ENCODE measurements around the gene HOXC12. TPM values are rescaled to one million over a fixed set of nuclear protein-coding genes. Genes with fewer than 3 reads are reported as not detected.
A peak's percentile ranks its signal among the peaks of the same experiment; 100 is the strongest.

Gene HOXC12
- total RNA-seq, 2 donors from 2014 or later, result not detected

DNA sequence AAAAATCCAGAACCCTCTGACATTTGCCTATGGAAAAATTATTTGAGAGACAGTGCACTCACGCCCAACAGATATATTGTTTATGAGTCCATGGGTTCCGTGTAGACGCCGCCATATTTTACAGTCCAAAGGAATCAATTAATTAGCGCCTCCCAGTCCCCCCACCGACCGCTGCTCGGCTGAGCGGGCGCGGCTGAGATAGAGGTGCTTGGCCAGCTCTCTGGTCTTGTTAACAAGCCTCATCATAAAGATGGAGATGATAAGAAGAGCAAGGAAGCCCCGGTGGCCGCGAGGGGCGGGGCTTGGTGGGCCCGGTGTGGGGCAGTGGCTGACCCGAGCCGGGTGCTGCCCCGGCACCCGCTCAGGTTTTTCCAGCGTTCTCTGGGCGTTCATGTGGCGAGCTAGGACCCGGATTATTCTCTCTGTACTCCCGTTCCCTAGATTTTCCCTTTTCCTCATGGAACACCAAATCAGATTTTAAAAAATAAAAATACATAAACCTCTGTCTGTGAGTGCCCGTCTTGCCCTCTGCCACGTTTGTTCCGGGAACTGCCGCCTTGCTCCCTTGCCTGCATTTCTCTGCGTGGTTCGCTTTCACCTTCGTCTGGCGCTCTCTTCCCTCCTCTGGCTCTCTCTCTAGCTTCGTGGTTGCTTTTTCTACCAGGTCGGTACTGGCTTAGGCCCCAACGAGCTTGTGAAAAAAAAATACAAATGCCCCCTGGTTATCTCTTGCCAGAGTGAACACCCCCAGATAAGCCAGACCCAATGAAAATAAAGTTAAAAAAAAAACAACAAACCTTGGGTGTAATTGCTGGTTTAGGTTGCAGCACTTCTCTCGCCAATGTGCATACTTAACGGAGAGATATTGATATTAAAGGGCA, 9.0 kb downstream of the HOXC12 start:
- no peak overlapping the region for H3K27ac Mint-ChIP-seq
- DNase-seq (ENCODE audit: low spot score in 2 of 2) (no peak), ATAC-seq (no peak)
- H3K9me3 Mint-ChIP-seq, result no peaks in the 10 kb centered on the region
- H3K36me3 Mint-ChIP-seq, result peaks cover 6 to 10% of the 10 kb centered on the region in 2 donors

DNA sequence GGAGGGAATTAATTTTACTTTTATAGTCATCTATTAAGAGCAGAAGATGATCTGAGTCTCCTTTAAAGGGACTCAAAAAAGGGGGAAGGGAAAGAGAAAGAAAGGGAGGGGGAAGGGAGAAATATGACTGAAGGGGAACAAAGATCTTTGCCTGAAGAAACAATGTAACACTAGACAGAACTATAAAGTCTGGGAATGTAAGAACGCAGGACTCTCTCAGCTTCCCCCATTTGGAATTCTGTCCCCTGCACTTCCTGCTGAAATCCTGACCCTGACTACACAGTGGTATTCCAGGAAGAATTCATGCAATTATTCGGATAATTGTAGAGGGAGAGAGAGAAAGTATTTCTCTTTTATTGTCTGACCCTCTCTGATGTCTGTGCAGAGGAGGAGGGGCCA, 9.6 kb downstream of the HOXC12 start:
- ATAC-seq (no peak), DNase-seq (ENCODE audit: low spot score in 2 of 2) (no peak)
- H3K9me3 Mint-ChIP-seq, result no peaks in the 10 kb centered on the region

GRCh38 chr12:53965281-53966084, 10.8 kb downstream of the HOXC12 start:
- DNase-seq (ENCODE audit: low spot score in 2 of 2), result no peak
- Mint-ChIP-seq H3K36me3 (peaks cover 2 to 5% of the 10 kb centered on the region in 2 donors), H3K9me3 (no peaks in the 10 kb centered on the region), H3K27ac (no peak overlapping the region)
- no peak for ATAC-seq

More for the DNA sequence above, 9.6 kb downstream of the HOXC12 start:
- no peak overlapping the region for H3K27ac Mint-ChIP-seq
- H3K36me3 Mint-ChIP-seq, result peaks cover 6 to 10% of the 10 kb centered on the region in 2 donors

GRCh38 chr12:53966085-53966384, 11.3 kb downstream of the HOXC12 start:
- Mint-ChIP-seq H3K27ac (no peak overlapping the region), H3K9me3 (no peaks in the 10 kb centered on the region), H3K36me3 (peaks cover 0 to 6% of the 10 kb centered on the region in 2 donors)
- DNase-seq (ENCODE audit: low spot score in 2 of 2) (no peak), ATAC-seq (no peak)

DNA sequence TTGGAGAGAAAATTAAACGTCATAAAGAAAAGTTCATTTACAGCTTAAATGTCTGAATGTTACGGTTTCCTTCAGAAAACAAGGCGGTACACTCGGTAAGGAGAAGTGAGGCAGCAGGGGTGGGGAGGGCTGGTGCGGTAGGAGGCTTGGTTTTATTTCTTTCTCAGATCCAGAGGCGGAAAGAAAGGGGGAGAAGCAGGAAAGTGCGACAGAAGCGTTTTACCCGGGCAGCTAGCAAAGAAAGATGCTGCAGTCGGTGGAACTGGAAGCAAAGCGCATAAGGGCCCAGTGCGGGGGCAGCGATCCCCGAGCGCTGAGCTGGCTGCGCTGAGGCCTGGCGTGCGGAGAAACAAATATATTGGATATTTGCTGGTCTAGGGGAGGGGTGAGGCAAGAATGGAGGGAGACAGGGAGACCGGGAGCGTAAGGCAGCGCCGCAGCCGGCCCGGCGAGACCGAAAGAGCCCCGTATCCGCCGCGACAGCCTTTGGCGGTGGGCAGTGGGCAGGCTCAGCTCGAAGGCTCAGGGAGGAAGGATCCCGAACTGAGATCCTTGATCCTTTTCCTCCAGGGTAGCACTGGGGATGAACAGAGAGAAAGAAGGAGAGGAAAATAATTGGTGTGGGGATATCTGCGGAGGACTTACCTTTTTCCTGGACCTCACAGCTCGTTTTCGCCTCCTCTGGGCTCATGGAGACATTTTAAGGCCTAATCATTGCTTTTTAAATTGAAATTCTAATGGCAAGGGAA, 11.9 kb downstream of the HOXC12 start:
- H3K27ac Mint-ChIP-seq, result no peak overlapping the region
- ATAC-seq, result no peak

DNA sequence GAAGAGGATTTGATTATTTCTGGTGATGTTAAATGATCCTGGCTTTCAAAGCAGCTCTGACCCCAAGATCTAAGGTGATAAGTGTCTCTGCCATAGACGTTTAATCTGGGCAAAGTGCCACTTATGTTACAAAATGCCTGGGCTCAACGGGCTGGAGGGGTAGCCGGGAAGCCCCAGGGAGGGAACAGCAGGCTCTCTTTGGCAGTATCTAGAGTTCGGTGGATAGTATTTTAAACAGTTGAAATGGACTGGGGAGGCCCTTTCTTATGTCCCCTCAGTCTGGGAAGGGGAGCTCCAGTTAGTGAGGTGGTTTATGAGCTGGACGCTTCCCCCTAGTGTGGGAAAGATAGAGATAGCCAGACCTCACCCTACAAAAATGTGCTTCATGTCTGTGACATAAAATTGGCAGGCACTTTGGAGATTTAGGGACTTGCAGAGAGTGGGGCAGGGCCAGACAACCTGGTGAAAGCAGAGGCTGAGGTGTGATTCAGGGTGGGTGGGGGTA, 12.8 kb downstream of the HOXC12 start:
- ATAC-seq (no peak), DNase-seq (ENCODE audit: low spot score in 2 of 2) (no peak)
- peaks cover 0 to 12% of the 10 kb centered on the region in 2 donors for H3K36me3 Mint-ChIP-seq
- H3K27ac Mint-ChIP-seq, result no peak overlapping the region
- no peaks in the 10 kb centered on the region for H3K9me3 Mint-ChIP-seq

More for the DNA sequence above, 11.9 kb downstream of the HOXC12 start:
- peaks cover 0 to 11% of the 10 kb centered on the region in 2 donors for H3K36me3 Mint-ChIP-seq
- H3K9me3 Mint-ChIP-seq, result no peaks in the 10 kb centered on the region
- DNase-seq (ENCODE audit: low spot score in 2 of 2), result no peak

- Mint-ChIP-seq H3K27ac (no peak overlapping the region), H3K36me3 (peaks cover 7 to 19% of the 10 kb centered on the region in 2 donors), H3K9me3 (peaks cover 0 to 5% of the 10 kb centered on the region in 2 donors)
- ATAC-seq, result no peak
- DNase-seq (ENCODE audit: low spot score in 2 of 2), result no peak
Observed at GRCh38 chr12:53968214-53969127, 13.8 kb downstream of the HOXC12 start.

- peaks cover 0 to 5% of the 10 kb centered on the region in 2 donors for H3K9me3 Mint-ChIP-seq
- peaks cover 7 to 20% of the 10 kb centered on the region in 2 donors for H3K36me3 Mint-ChIP-seq
- no peak overlapping the region for H3K27ac Mint-ChIP-seq
- no peak for DNase-seq (ENCODE audit: low spot score in 2 of 2)
- ATAC-seq, result no peak
Observed at GRCh38 chr12:53969588-53970259, 15.0 kb downstream of the HOXC12 start.

DNA sequence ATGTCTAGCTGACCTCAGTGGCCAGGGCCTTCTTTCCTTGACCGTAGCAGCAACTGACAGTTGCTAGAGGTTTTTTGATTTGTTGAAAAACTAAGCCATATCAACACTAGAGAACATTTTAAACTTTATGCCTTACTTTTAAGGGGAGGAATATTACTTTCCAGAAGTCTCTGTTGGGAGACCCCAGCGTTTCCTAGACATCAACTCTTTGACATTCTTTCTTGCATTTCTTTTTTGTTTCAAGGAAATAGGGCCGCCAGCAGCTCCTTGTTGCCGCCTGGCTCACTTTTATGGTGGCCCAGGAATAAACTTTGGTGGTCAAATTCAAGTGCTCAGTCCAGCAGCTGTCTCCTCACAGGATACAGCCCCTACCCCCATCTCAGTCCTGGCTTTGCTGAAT, 15.7 kb downstream of the HOXC12 start:
- no peak for ATAC-seq
- H3K27ac Mint-ChIP-seq, result no peak overlapping the region
- H3K9me3 Mint-ChIP-seq, result peaks cover 0 to 5% of the 10 kb centered on the region in 2 donors
- peaks cover 7 to 20% of the 10 kb centered on the region in 2 donors for H3K36me3 Mint-ChIP-seq
- no peak for DNase-seq (ENCODE audit: low spot score in 2 of 2)

- Mint-ChIP-seq H3K27ac (no peak overlapping the region), H3K36me3 (peaks cover 7 to 20% of the 10 kb centered on the region in 2 donors)
- DNase-seq (ENCODE audit: low spot score in 2 of 2), result no peak
Observed at GRCh38 chr12:53971129-53971528, 16.4 kb downstream of the HOXC12 start.

GRCh38 chr12:53971686-53972085, 17.0 kb downstream of the HOXC12 start:
- DNase-seq (ENCODE audit: low spot score in 2 of 2) (no peak), ATAC-seq (no peak)
- Mint-ChIP-seq H3K9me3 (peaks cover 0 to 5% of the 10 kb centered on the region in 2 donors), H3K27ac (no peak overlapping the region), H3K36me3 (peaks cover 7 to 20% of the 10 kb centered on the region in 2 donors)

More at GRCh38 chr12:53971129-53971528, 16.4 kb downstream of the HOXC12 start:
- peaks cover 0 to 5% of the 10 kb centered on the region in 2 donors for H3K9me3 Mint-ChIP-seq
- no peak for ATAC-seq

DNA sequence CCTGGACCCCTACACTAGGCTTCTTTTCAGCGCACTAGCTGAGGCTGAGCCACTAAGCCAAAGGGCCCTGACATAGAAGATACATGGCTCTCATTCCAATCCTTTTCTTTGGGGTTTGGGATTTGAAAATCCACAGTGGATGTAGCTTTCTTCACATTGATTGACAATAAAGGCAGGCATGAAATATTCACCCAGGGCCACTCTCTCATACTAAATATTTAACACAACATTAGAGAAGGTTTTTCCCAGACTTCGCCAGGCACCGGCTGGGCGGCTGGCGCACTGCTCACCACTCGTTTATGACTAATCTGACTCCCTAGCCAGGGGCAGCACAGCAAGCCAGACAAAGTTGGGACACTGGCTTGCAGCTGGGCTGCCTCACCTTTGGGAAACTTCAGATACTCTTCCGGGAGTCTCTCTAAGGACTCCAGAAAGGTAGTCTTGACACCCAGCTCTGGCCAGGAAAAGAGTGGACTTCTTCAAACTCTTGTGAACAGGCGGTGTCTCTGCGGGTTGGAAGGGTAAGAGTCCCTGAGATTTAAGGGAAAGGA, 17.5 kb downstream of the HOXC12 start:
- peak overlapping the region in 1 of 2 donors; percentile 36 for H3K27ac Mint-ChIP-seq
- H3K9me3 Mint-ChIP-seq, result peaks cover 0 to 5% of the 10 kb centered on the region in 2 donors
- no peak for DNase-seq (ENCODE audit: low spot score in 2 of 2)
- H3K36me3 Mint-ChIP-seq, result peaks cover 7 to 20% of the 10 kb centered on the region in 2 donors
- no peak for ATAC-seq

GRCh38 chr12:53972722-53973235, 18.1 kb downstream of the HOXC12 start, which contains the start of gene HOXC11:
Gene HOXC11 (plus strand): TSS chr12:53973126. CDS start chr12:53973242, 116 bp downstream.
- Mint-ChIP-seq H3K27ac (peak within 1 kb of the TSS in 1 of 2 donors; percentile 88), H3K36me3 (peaks cover 7 to 20% of the 10 kb centered on the region in 2 donors), H3K9me3 (peaks cover 0 to 5% of the 10 kb centered on the region in 2 donors)
- ATAC-seq (no peak), DNase-seq (ENCODE audit: low spot score in 2 of 2) (no peak)

DNA sequence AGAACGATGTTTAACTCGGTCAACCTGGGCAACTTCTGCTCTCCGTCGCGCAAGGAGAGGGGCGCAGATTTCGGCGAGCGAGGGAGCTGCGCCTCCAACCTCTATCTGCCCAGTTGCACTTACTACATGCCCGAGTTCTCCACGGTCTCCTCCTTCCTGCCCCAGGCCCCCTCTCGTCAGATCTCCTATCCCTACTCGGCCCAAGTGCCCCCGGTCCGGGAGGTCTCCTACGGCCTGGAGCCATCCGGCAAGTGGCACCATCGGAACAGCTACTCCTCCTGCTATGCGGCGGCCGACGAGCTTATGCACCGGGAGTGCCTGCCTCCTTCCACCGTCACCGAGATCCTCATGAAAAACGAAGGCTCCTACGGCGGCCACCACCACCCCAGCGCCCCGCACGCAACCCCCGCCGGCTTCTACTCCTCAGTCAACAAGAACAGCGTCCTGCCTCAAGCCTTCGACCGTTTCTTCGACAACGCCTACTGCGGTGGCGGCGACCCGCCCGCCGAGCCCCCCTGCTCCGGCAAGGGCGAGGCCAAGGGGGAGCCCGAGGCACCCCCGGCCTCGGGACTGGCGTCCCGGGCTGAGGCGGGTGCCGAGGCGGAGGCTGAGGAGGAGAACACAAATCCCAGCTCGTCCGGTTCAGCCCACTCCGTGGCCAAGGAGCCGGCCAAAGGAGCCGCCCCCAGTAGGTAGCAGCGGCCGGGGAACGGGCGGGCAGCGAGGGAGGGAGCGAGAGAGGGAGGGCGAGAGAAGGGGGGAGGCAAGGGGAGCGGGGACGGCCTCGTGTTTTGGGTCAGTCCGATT, 18.7 kb downstream of the HOXC12 start:
- no peak for ATAC-seq
- Mint-ChIP-seq H3K9me3 (peaks cover 0 to 5% of the 10 kb centered on the region in 2 donors), H3K27ac (peak overlapping the region in 1 of 2 donors; percentile 88), H3K36me3 (peaks cover 7 to 20% of the 10 kb centered on the region in 2 donors)
- DNase-seq (ENCODE audit: low spot score in 2 of 2), result no peak

Data from activated naive CD4-positive, alpha-beta T cell treated with anti-CD3 and anti-CD28 coated beads, Interleukin-2, amount 50 U/mL, for 72 hours (primary cell).